M059J (cell line): Measurements from ENCODE around the gene MYEOV. TPM values are rescaled to one million over a fixed set of nuclear protein-coding genes. Genes with fewer than 3 reads are reported as not detected.

Experiments used
- DNase-seq: peaks from one replicate; pipeline ENCODE4 v3.0.0-alpha.2; 2012; ENCODE audit warnings: low read depth
- total RNA-seq: library from RNA; depleted of rRNA; stranded (reverse); fragments of >200 nt; shearing (Covaris generic); gene quantifications from 2 replicates; pipeline ENCODE4 v1.2.3, GENCODE V29; 2014; rRNA removed

Gene MYEOV
- total RNA-seq = 2.7 TPM in 2 replicates

DNA sequence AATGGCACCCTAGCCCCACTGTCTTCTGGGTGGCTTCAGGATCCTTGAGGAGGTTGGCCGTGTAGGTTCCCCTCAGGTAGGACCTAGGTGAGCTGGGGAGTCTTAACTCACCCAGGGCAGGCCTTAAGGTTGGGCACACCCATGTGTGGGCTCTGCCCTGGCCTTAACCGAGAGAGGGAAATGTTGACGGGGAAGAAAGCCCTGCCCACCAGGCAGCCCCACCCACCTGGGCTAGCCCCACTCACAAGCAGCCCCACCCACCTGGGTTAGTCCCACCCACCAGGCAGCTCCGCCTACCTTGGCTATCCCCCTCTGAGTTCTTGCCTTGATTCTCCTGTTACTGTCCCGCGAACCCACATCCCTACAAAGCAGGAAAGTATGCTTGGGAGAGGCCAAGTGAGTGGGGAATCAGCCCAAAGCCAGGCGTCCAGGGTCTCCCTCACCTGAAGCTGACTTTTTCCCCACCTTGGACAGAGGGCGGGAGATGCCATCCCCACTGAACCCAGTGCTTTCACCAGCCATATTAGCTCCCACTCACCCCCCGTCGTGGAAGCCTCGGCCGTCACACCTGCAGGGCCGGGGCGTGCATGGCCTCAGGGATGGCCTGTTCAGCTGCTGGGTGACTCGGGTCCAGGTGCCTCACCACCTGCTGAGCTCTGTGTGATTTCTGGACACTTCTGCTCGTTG, at the start of gene MYEOV:
Gene MYEOV, plus strand, starts transcription at position 337 of the 687 bp plus-strand sequence. CDS start 1,200 bp downstream, outside the sequence.
- DNase-seq = peak; percentile 33

DNA sequence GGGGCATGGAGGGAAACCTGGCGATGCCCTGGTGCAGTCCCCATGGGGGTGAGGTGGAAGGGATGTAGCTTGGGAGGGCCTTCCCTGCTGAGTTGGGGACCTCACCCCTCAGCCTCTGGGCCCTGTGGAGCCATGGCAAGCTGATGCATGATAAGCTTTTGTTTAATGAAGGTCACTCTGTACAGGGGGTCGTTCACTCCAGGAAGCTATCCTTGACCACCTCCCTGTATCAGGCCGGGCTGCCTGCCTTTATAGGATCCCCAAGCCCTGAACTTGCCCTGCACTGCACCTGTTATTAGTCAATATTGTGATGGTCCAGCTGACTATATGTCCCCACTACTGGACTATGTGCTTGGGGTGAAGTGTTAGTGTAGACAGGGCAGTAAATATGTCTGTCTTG, 49.7 kb upstream of the MYEOV start:
- DNase-seq = no peak

GRCh38 chr11:69245041-69245440, 48.9 kb upstream of the MYEOV start:
- DNase-seq = no peak

- DNase-seq = no peak
Measured at GRCh38 chr11:69245491-69246345, 48.2 kb upstream of the MYEOV start.

DNA sequence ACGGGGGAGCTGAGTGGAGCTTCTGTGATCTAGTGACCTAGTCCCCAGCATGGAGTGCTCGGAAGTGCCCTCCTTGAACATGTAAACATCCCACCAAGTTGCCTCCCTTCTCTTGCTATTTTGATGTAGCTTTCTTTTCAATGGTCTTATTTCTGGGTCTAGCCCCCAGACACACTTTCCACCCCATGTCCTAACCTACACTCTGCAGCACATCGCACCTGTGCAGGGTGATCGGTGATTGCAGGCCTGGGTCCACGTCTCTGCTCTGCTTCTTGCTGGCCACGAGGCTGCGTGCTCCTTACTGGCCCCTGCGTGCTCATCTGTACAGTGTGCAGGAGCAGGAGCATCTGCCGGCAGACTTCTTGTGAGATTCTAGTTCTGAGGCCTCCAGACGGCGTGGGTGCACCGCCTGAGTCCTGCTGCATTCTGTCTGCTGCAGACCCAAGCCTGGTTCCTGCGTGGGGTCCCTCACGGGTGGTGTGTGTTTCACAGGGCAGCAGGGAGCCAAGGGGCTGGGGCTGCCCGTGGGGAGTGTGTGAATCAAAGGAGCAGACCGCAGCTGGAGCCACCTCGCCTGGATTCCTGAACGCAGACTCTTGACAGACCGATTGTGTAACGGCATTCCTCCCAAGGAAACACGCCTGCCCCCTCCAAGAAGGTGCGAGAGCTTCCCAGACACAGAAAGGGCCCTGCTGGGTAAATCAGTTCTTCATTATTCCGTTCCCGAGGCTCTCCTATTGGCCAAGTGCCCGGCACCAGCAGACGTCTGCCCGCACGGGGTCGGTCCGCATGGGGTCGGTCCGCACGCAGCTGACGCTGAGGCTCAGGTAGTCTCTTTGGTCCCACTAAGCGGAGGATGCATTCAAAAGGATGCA, 44.4 kb upstream of the MYEOV start:
- DNase-seq = no peak

- DNase-seq = no peak
Measured at GRCh38 chr11:69250186-69251056, 43.5 kb upstream of the MYEOV start.

- DNase-seq = no peak
Measured at GRCh38 chr11:69251057-69251393, 42.9 kb upstream of the MYEOV start.

GRCh38 chr11:69251639-69252489, 42.1 kb upstream of the MYEOV start:
- no peak for DNase-seq

DNA sequence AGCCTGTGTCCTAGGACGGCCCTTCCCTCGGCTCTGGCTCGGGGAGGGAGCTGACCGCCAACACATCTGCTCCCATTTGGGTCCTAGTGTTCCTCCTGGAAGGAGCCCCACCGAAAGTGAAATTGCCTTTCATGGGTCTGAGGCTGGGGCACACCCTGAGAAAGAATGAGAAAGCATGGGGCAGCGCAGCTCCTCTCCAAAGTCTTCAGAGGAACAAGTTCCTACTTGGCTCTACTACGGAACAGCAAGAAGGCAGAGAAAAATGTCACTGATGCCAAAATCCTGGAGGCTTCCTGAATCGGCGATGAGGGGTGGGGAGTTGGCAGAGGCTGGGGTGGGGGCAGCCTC, 41.5 kb upstream of the MYEOV start:
- DNase-seq = no peak

DNA sequence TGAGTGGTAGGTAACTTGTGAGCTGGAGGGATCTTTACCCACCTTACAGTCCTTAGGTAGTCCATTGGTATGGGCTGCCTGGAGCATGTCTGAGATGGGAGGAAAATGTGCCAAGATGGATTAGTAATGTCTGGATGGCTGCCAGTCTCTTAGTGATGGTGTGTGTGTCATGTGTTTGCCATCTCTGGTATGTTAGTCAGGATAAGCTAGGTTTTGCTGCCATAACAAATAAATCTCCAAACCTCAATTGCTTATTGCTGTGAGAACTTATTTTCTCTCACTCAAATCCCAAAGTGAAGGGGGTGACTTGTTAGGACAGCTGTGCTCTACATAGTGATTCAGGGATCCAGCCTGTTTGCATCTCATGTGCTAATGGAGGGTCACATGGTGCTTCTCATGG, 40.9 kb upstream of the MYEOV start:
- peak; percentile 64 for DNase-seq

DNA sequence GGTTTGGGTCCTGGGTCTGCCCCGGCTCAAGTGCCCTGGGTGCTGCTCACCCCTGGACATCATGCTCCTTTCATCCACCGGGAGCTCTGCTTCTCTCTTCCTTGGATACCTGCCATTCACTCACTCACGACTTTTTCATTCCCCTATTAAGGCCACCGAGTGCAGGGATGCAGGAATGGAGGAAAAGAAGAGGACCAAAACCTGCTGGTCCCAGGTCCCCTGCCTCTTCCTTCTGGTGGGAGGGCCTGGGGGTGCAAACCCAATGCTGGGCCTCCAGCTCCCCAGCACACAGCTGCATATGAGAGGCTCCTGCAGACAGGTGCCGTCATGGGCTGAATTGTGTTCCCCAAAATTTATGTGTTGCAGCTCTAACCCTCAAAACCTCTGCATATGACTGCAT, 36.8 kb upstream of the MYEOV start:
- no peak for DNase-seq

DNA sequence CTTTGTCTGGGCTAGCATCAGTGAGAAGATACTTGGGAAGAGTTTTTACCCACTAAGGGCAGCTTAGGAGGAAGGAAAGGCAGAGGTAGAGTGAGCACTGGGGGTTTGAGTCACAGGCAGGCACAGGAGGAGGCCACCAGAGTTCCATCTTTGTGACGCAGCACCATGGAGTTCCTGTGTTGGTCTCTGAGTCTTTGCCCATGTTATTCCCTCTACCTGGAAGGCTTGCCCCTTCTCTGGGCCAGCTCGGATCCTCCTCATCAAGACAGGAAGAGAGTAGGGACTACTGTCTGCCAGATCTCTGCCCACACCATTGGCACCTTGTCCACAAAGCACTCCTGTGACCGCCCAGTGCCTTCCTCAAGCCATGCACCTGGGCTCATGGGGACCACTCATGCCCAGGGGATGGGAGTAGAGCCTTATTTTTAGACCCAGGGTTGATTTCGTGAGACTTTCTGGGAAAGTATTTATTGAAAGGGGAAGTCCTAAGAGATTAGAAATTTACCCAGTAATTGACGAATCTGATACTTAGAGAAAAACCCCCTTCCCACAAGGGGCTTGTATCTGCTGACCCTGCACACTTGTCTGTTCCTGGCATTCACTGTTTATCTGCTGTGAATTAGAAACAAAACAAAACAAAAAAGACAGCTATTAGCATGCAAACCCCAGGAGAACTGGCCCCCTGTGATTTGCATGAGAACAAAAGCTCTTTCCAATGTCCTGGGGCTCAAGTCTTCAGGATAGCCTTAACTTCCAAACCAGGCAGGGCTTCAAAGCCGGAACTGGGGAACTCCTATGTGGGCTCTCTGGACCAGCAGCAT, 35.9 kb upstream of the MYEOV start:
- no peak for DNase-seq

GRCh38 chr11:69259096-69259495, 34.9 kb upstream of the MYEOV start:
- peak; percentile 50 for DNase-seq

- DNase-seq = no peak
Measured at GRCh38 chr11:69260622-69261021, 33.3 kb upstream of the MYEOV start.

- no peak for DNase-seq
Measured at GRCh38 chr11:69261116-69261515, 32.8 kb upstream of the MYEOV start.

DNA sequence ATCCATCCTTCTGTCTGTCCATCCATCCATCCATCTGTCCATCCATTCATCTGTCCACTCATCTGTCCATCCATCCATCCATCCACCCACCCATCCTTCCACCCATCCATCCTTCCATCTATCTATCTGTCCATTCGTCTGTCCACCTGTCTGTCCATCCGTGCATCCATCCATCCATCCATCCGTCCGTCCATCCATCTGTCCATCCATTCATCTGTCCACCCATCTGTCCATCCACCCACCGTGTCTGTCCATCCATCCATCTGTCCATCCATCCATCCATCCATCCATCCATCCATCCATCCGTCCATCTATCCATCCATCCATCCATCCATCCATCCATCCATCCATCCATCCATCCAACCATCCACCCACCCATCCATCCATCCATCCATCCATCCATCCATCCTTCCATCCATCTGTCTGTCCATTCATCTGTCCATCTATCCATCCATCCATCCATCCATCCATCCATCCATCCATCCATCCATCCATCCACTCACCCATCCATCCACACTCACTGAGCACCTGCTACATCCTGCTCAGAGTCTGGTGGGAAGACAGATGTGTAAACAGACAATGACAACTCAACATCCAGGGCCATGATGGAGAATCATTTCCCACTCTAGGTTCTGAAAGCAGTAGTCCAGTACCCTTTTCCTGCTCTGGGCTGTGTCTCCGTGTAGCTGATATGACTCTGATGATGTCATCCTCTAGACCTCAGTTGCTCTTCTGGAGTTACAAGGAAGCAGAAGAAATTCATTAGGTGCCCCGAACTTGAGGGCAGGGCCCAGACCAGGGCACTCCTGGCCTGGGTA, 30.8 kb upstream of the MYEOV start:
- no peak for DNase-seq

- DNase-seq = no peak
Measured at GRCh38 chr11:69263736-69264052, 30.3 kb upstream of the MYEOV start.

DNA sequence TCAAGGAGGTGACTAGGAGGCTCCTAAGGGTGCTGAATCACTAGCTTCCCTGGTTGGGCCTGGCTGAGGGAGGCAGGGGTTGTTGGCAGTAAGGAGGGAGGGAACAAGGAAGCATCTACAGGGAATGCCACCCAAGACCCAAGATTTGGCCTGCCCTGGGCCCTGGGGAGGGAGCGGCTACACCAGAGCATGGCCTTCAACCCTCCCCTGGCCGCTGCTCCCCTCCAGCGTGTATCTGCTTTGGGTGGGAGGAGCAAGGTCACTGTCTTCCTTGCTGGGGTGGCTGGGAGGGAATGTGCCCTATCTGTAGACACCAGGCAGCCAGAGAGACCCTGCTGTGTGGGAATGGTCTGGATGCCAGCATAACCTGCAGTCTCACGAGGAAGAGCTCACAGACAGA, 29.5 kb upstream of the MYEOV start:
- no peak for DNase-seq

- no peak for DNase-seq
Measured at GRCh38 chr11:69265210-69265609, 28.7 kb upstream of the MYEOV start.
